IMR-90 (cell line): Measurements from ENCODE around the gene QARS1. TPM values are rescaled to one million over a fixed set of nuclear protein-coding genes. Genes with fewer than 3 reads are reported as not detected.

Experiments
- microRNA-seq, 2 experiments: library from miRNA; stranded (forward) in 1 of 2; unstranded in 1 of 2; fragments of 10-50 nt in 1 of 2; fragments of <30 nt in 1 of 2; gene quantifications in 1 of 2; microRNA quantifications in 1 of 2; one replicate each; pipeline versions ENCODE3 to v1.1.0; 2013 to 2020; ENCODE audit not compliant: insufficient read depth in 1 of 2, insufficient read length in 1 of 2, unreplicated experiment in 1 of 2
- polyA plus RNA-seq, 3 experiments: library from polyadenylated mRNA; depleted of rRNA; stranded (reverse); fragments of >200 nt; gene quantifications; 2 replicates each; pipeline ENCODE4 v1.2.3, GENCODE V29; 2012; ENCODE audit warnings: low replicate concordance in 1 of 3
- small RNA-seq, 5 experiments: library from RNA; depleted of rRNA; stranded (forward); fragments of <200 nt; gene quantifications; one replicate each; pipeline ENCODE3, GENCODE V24; 2012
- total RNA-seq: library from RNA; depleted of rRNA; stranded (reverse); fragments of >200 nt; gene quantifications from 2 replicates; pipeline ENCODE4 v1.2.3, GENCODE V29; 2012; rRNA removed

The QARS1 gene
- total and polyA plus RNA-seq, 2 of the 4 experiments (the other 2 are of a cell fraction), result 354 to 396 TPM

Small RNAs within 50 kb of the gene (microRNA-seq; reads per million reads assigned to microRNA genes)
- gene MIR6890 (ENCODE audit: unreplicated experiment), result not detected
- gene RN7SL182P (ENCODE audit: insufficient read depth, insufficient read length), result not detected

Small RNAs within 50 kb of the gene (small RNA-seq; reads per million reads assigned to genes)
- 0 reads per million in 5 experiments for gene RN7SL182P

Other genes with a start within 250 kb of the QARS1 start
- 27.1 and 29.2 TPM in 2 replicates for gene SLC25A20, start 205.9 kb downstream of the QARS1 start, total RNA-seq
- gene SLC25A20, start 205.9 kb downstream of the QARS1 start, polyA plus RNA-seq (2012; rRNA removed), result 21.8 and 23.8 TPM in 2 replicates
- gene ARIH2, start 185.9 kb downstream of the QARS1 start, total RNA-seq, result 73.0 and 93.7 TPM in 2 replicates
- gene ARIH2, start 185.9 kb downstream of the QARS1 start, polyA plus RNA-seq (2012; rRNA removed), result 54.0 and 62.3 TPM in 2 replicates
- 10.4 and 11.1 TPM in 2 replicates for gene P4HTM, start 114.5 kb downstream of the QARS1 start, total RNA-seq
- gene P4HTM, start 114.5 kb downstream of the QARS1 start, polyA plus RNA-seq (2012; rRNA removed), result 26.1 and 29.7 TPM in 2 replicates
- 55.8 and 60.9 TPM in 2 replicates for gene WDR6, start 97.4 kb downstream of the QARS1 start, total RNA-seq
- 160 and 172 TPM in 2 replicates for gene WDR6, start 97.4 kb downstream of the QARS1 start, polyA plus RNA-seq (2012; rRNA removed)
- 27.8 and 28.3 TPM in 2 replicates for gene DALRD3, start 86.2 kb downstream of the QARS1 start, total RNA-seq
- gene DALRD3, start 86.2 kb downstream of the QARS1 start, polyA plus RNA-seq (2012; rRNA removed), result 42.2 and 43.5 TPM in 2 replicates
- 26.5 and 43.3 TPM in 2 replicates for gene NDUFAF3, start 82.6 kb downstream of the QARS1 start, total RNA-seq
- 112 and 137 TPM in 2 replicates for gene NDUFAF3, start 82.6 kb downstream of the QARS1 start, polyA plus RNA-seq (2012; rRNA removed)
- 268 and 296 TPM in 2 replicates for gene IMPDH2, start 75.4 kb downstream of the QARS1 start, total RNA-seq
- gene IMPDH2, start 75.4 kb downstream of the QARS1 start, polyA plus RNA-seq (2012; rRNA removed), result 190 and 194 TPM in 2 replicates
- 62.7 and 72.2 TPM in 2 replicates for gene QRICH1, start 10.7 kb downstream of the QARS1 start, total RNA-seq
- gene QRICH1, start 10.7 kb downstream of the QARS1 start, polyA plus RNA-seq (2012; rRNA removed), result 77.3 and 79.9 TPM in 2 replicates
- 22.5 and 24.7 TPM in 2 replicates for gene USP19, start 16.1 kb upstream of the QARS1 start, total RNA-seq
- 39.7 and 44.0 TPM in 2 replicates for gene USP19, start 16.1 kb upstream of the QARS1 start, polyA plus RNA-seq (2012; rRNA removed)
- gene LAMB2, start 28.3 kb upstream of the QARS1 start, total RNA-seq, result 179 and 213 TPM in 2 replicates
- 526 and 570 TPM in 2 replicates for gene LAMB2, start 28.3 kb upstream of the QARS1 start, polyA plus RNA-seq (2012; rRNA removed)
- 28.3 and 29.4 TPM in 2 replicates for gene CCDC71, start 61.6 kb upstream of the QARS1 start, total RNA-seq
- gene CCDC71, start 61.6 kb upstream of the QARS1 start, polyA plus RNA-seq (2012; rRNA removed), result 35.9 and 38.6 TPM in 2 replicates
- gene KLHDC8B, start 66.8 kb upstream of the QARS1 start, total RNA-seq, result 16.1 and 16.5 TPM in 2 replicates
- 16.3 and 17.4 TPM in 2 replicates for gene KLHDC8B, start 66.8 kb upstream of the QARS1 start, polyA plus RNA-seq (2012; rRNA removed)
- 0.83 and 0.90 TPM in 2 replicates for gene C3orf62, start 172.5 kb upstream of the QARS1 start, total RNA-seq
- gene C3orf62, start 172.5 kb upstream of the QARS1 start, polyA plus RNA-seq (2012; rRNA removed), result 3.1 and 3.9 TPM in 2 replicates
- 28.6 and 29.9 TPM in 2 replicates for gene USP4, start 235.3 kb upstream of the QARS1 start, total RNA-seq
- 36.1 and 42.3 TPM in 2 replicates for gene USP4, start 235.3 kb upstream of the QARS1 start, polyA plus RNA-seq (2012; rRNA removed)